NCI-H2029 treated with DMSO at 0.1 percent for 48 hours (cell line): ENCODE data around the gene NKX2-3.

Source experiments
- DNase-seq: peaks from one replicate; lab custom pipeline; 2025; lab: John Stamatoyannopoulos, UW

NKX2-3 gene

GRCh38 chr10:99539120-99539519, 6.4 kb downstream of the NKX2-3 start:
- no peak for DNase-seq

- no peak for DNase-seq
Measured at GRCh38 chr10:99539820-99540219, 7.1 kb downstream of the NKX2-3 start.

GRCh38 chr10:99540306-99540656, 7.5 kb downstream of the NKX2-3 start:
- DNase-seq = no peak

- DNase-seq = no peak
Measured at GRCh38 chr10:99540657-99541531, 8.2 kb downstream of the NKX2-3 start.

DNA sequence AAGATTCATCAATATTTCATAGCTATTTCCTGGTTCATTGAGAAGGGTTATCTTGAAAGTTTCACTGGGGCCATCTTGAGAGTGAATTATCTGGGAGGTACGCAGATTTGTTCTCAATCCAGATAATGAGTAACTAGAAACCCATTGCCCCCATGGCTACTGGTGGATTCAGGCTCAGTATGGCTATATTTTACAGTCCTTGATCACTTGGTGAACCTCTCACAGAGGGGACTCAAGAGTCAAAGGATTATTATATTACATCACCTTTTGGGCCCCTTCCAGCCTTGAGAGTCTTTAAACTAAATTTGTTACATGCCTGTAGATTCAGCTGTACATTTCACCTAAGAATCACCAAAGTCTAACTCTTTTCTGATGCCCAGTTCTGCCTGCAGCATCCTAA, 11.6 kb downstream of the NKX2-3 start:
- no peak for DNase-seq

- no peak for DNase-seq
Measured at GRCh38 chr10:99548041-99548530, 15.3 kb downstream of the NKX2-3 start.

- peak; percentile 40 for DNase-seq
Measured at GRCh38 chr10:99551158-99551557, 18.4 kb downstream of the NKX2-3 start.

- no peak for DNase-seq
Measured at GRCh38 chr10:99551616-99552015, 18.9 kb downstream of the NKX2-3 start.

GRCh38 chr10:99555371-99555770, 22.6 kb downstream of the NKX2-3 start:
- no peak for DNase-seq

DNA sequence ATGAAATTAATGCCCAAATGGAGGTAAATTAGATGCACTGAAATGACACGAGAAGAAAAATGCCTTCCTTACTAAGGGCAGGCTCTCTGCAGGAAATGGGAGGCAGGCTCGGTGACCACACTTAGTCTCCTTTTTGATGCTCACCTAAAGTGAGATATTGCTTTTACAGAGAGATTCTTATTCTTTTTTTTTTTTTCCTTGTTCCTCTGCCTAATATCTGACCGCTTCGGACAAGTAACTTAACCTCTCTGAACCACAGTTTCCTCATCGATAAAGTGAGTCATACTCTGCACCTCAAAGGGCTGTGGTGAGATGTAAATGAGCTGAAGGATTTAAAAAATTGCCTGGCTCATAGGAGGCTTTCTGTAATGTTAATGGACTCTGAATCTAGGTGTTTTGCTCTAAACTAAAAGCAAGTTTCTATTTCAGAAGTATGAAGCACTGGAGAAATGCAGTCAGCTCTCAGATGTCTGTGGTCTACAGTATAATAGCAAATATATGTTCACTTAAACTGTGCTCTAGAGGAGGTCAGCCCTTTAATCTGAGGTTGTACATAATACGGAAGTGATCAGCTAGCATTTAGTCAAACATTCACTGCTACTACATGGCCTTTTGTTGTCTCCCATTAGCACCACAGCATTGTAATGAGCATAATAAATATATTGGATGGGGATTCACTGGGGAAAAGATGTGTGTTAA, 23.2 kb downstream of the NKX2-3 start:
- DNase-seq = no peak

GRCh38 chr10:99557044-99557443, 24.3 kb downstream of the NKX2-3 start:
- DNase-seq = no peak

DNA sequence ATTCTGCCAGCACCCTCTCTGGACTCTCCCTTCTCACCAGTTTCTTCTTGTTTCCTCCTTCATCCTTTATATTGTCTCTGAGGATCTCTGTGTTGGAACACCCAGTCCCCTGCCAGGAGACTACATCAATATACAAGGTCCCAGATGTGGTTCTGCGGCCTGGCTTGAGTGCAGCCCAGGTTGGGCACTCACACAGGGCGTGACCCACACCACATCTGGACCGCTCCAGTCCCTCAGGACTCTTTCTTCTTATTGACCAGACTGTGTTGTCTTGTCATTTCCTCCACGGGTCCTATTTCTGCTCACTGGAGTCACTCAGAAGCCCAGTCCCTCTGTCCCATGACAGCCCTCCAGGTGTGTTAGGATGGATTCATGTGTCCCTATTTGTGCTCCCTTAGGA, 26.0 kb downstream of the NKX2-3 start:
- no peak for DNase-seq

DNA sequence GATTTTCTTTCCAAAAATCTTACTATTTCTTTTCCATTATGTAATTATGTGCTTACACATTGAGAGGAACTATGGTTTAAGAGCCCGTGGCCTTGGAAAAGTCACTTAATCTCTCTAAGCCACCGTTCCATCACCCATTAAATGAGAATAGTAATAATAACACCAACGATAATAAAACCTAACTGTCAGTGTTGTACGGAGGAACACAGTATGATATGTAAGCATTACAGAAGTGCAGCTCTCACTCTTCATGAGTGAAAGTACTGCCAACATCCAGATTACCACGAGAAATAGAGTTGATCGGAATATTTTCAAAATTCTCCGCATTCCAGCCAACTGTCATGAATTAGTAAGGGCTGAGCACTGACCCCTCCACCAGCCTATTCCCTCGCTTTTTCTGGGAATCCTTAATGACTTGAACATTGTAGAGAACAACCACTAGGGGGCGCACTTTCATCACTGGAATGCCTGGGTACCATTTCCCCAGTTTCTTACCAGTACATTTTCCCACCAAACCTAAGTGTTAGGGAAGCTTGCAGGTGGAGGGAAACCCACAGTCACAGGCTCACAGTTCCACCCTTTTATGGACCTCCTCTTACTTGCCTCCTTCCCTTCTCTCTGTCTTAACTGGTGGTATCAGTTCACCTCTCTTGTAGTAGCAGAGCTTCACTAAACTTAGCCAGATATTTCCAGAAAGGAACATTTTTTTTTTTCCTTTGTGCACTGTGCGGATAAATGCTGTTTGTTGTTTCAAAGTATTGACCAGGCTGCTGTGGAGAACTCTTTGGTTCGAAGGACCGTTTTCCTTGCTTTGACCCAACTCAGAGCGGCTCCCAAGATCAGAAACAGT, 27.8 kb downstream of the NKX2-3 start:
- DNase-seq = peak; percentile 21

- no peak for DNase-seq
Measured at GRCh38 chr10:99562631-99563030, 29.9 kb downstream of the NKX2-3 start.

DNA sequence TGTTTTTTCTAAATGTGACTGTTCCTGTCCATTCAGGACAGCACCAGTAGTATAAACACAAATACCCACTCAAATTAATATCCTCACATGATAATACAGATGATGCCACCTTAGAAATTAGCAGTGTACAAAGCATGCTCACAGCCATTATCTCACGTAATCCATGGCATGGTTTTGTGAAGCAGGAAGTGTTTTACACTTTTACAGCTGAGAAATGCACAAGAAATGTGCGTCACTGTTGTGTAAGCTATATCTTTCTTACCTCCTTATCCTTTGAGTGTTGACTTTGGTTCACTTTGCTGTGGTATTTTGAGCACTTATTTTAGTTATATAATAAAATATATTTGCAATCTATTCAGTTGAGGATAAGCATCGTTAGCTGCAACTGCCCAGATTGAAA, 31.6 kb downstream of the NKX2-3 start:
- DNase-seq = no peak

GRCh38 chr10:99565166-99565565, 32.4 kb downstream of the NKX2-3 start:
- no peak for DNase-seq

GRCh38 chr10:99569253-99569939, 36.7 kb downstream of the NKX2-3 start:
- no peak for DNase-seq

- no peak for DNase-seq
Measured at GRCh38 chr10:99569961-99570360, 37.2 kb downstream of the NKX2-3 start.

GRCh38 chr10:99571816-99572215, 39.1 kb downstream of the NKX2-3 start:
- no peak for DNase-seq

DNA sequence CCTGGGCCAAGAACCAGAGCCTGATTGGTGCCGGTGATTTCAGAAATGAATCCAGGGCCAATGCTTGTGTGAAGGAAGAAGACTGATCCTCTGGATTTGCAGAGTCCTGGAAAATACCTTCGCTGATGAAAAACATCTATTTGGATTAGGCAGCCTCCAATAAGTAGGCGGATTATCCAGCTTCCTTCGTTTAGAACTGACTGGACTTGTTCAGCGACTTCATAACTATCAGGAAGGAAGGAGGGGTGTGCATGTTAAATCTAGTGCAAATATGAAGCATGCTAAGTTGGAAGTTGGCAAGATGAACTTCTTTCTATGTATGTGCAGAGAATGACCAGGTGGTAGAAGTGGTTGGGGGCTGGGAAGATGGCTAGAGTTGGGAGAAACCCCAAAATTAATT, 41.0 kb downstream of the NKX2-3 start:
- no peak for DNase-seq

GRCh38 chr10:99579971-99580370, 47.2 kb downstream of the NKX2-3 start:
- DNase-seq = no peak

DNA sequence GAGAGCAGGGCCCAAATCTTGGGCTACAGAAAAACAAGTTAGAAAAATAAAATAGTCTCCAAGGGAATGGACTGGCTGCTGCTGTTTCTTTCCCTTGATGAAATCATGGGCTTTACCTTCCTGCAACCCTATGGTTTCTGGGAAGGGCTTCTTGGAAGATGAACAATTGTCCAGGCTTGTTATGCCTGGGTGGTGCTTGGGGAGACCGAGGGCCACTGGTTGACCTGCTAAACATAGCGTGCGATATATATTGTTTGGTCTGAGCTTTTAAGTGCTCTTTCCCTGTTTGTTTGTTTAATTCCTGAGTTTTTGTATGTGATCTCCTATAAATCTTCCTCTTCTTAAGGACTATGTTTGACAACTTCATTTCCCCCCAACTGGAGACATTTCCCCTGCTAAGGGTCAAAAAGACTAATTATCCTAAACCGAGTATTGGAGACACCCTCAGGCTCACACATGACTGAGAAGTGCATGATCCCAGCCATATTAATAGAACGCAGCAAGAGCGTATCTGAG, 49.6 kb downstream of the NKX2-3 start:
- DNase-seq = no peak
